DOHH2 (cell line): ENCODE results near the gene NAP1L5.

Experiments
- H3F3A ChIP-seq: fragments of 200-600 bp; sonication (generic), shearing (Covaris generic); 2 replicates; pipeline ENCODE4 v1.6.0; 2016; ENCODE audit warnings: antibody characterized with exemption, mild to moderate bottlenecking; ENCODE audit not compliant: control insufficient read depth, insufficient read depth
- H3K27ac ChIP-seq: fragments of 200-600 bp; sonication (generic); 2 replicates; pipeline ENCODE4 v1.5.1; 2014; ENCODE audit warnings: low read depth, mild to moderate bottlenecking, low read length, moderate library complexity
- H3K27me3 ChIP-seq: fragments of 200-600 bp; sonication (generic); 2 replicates; pipeline ENCODE4 v1.6.1; 2014; ENCODE audit warnings: mild to moderate bottlenecking, low read length, mixed read lengths; ENCODE audit not compliant: control insufficient read depth
- H3K36me3 ChIP-seq: fragments of 200-600 bp; sonication (generic); 2 replicates; pipeline ENCODE4 v1.6.1; 2014; ENCODE audit warnings: mild to moderate bottlenecking, low read length, moderate library complexity, mixed read lengths; ENCODE audit not compliant: control insufficient read depth
- H3K4me1 ChIP-seq: fragments of 200-600 bp; sonication (generic); 2 replicates; pipeline ENCODE4 v1.6.1; 2014; ENCODE audit warnings: mild to moderate bottlenecking, low read length, mixed read lengths; ENCODE audit not compliant: control insufficient read depth
- H3K4me2 ChIP-seq: fragments of 200-600 bp; sonication (generic); 2 replicates; pipeline ENCODE4 v1.6.0; 2014; ENCODE audit warnings: mild to moderate bottlenecking, low read length, moderate library complexity
- H3K4me3 ChIP-seq: fragments of 200-600 bp; sonication (generic); 2 replicates; pipeline ENCODE4 v1.5.1; 2014; ENCODE audit warnings: mild to moderate bottlenecking, low read length, mixed read lengths
- H3K79me2 ChIP-seq: fragments of 200-600 bp; sonication (generic); 2 replicates; pipeline ENCODE4 v1.6.1; 2014; ENCODE audit warnings: mild to moderate bottlenecking, low read length, mixed read lengths; ENCODE audit not compliant: control insufficient read depth
- H3K9me2 ChIP-seq: fragments of 200-600 bp; sonication (generic); replicated peaks from 2 replicates; pipeline ENCODE4 v1.6.1; 2014; ENCODE audit warnings: mild to moderate bottlenecking, low read length, mixed read lengths; ENCODE audit not compliant: control insufficient read depth
- H3K9me3 ChIP-seq: fragments of 200-600 bp; sonication (generic); 2 replicates; pipeline ENCODE4 v1.6.1; 2014; ENCODE audit warnings: antibody characterized with exemption, low read length, mixed read lengths; ENCODE audit not compliant: control insufficient read depth, insufficient read depth
- H4K20me1 ChIP-seq: fragments of 200-600 bp; sonication (generic); 2 replicates; pipeline ENCODE4 v1.6.0; 2014; ENCODE audit warnings: low read depth, mild to moderate bottlenecking, antibody characterized with exemption, low read length, moderate library complexity; ENCODE audit not compliant: control insufficient read depth, insufficient read depth
- CTCF ChIP-seq: fragments of 200-600 bp; sonication (generic); IDR thresholded peaks from one replicate; pipeline ENCODE4 v1.5.1; 2014; ENCODE audit warnings: antibody characterized with exemption, mild to moderate bottlenecking, low read depth, low read length; ENCODE audit not compliant: poor library complexity, severe bottlenecking
- EZH2phosphoT487 ChIP-seq: fragments of 200-600 bp; sonication (generic); IDR thresholded peaks from 2 replicates; pipeline ENCODE4 v1.6.1; 2017; ENCODE audit warnings: borderline replicate concordance, mild to moderate bottlenecking, antibody characterized with exemption, low read length, moderate library complexity, mixed read lengths

The NAP1L5 gene

GRCh38 chr4:88713782-88714181 lies 16.2 kb upstream of the NAP1L5 start:
- no peak for TF ChIP-seq CTCF
- no peak for TF ChIP-seq EZH2phosphoT487
- Histone ChIP-seq H3F3A (no peaks in the 10 kb centered on the region), H4K20me1 (no peaks in the 10 kb centered on the region), H3K4me2 (no peak overlapping the region), H3K27me3 (no peaks in the 10 kb centered on the region), H3K9me3 (peaks cover 3% of the 10 kb centered on the region; the same call in 1 of the 2 replicates), H3K36me3 (no peaks in the 10 kb centered on the region), H3K27ac (no peak overlapping the region), H3K9me2 (no peaks in the 10 kb centered on the region), H3K4me3 (no peak overlapping the region), H3K79me2 (no peaks in the 10 kb centered on the region), H3K4me1 (no peaks in the 10 kb centered on the region)

GRCh38 chr4:88709989-88710388 lies 12.4 kb upstream of the NAP1L5 start:
- Histone ChIP-seq H3K4me3 (no peak overlapping the region), H3K27ac (no peak overlapping the region), H3K9me2 (no peaks in the 10 kb centered on the region), H3K4me1 (no peaks in the 10 kb centered on the region), H3K36me3 (no peaks in the 10 kb centered on the region), H3K9me3 (no peaks in the 10 kb centered on the region), H3K27me3 (no peaks in the 10 kb centered on the region), H3K4me2 (no peak overlapping the region), H3F3A (no peaks in the 10 kb centered on the region), H3K79me2 (no peaks in the 10 kb centered on the region), H4K20me1 (no peaks in the 10 kb centered on the region)
- TF ChIP-seq CTCF (no peak), EZH2phosphoT487 (no peak)

GRCh38 chr4:88706574-88706973 lies 8.9 kb upstream of the NAP1L5 start:
- H3K27ac ChIP-seq = no peak overlapping the region
- H3F3A ChIP-seq = no peaks in the 10 kb centered on the region

More at GRCh38 chr4:88706574-88706973, 8.9 kb upstream of the NAP1L5 start:
- H3K9me3 ChIP-seq = no peaks in the 10 kb centered on the region
- no peaks in the 10 kb centered on the region for H4K20me1 ChIP-seq
- no peaks in the 10 kb centered on the region for H3K9me2 ChIP-seq
- no peak overlapping the region for H3K4me3 ChIP-seq
- H3K79me2 ChIP-seq = no peaks in the 10 kb centered on the region
- TF ChIP-seq CTCF (no peak), EZH2phosphoT487 (no peak)
- H3K4me1 ChIP-seq = no peaks in the 10 kb centered on the region
- no peak overlapping the region for H3K4me2 ChIP-seq
- no peaks in the 10 kb centered on the region for H3K27me3 ChIP-seq
- H3K36me3 ChIP-seq = no peaks in the 10 kb centered on the region
